HCT116 (cell line): Measurements from ENCODE around the gene GARNL3. TPM values are rescaled to one million over a fixed set of nuclear protein-coding genes. Genes with fewer than 3 reads are reported as not detected.
A peak's percentile ranks its signal among the peaks of the same experiment; 100 is the strongest.

Experiments used
- ATAC-seq: fragments of 200-7000 bp; cut with Tn5 transposase; 2 replicates; pipeline ENCODE4 v1.9.1; 2020; ENCODE audit warnings: mild to moderate bottlenecking, moderate library complexity
- BruUV-seq: library from RNA; stranded (reverse); fragments of 400-500 nt; replicated peaks from 2 replicates; lab custom pipeline; 2021; lab: Mats Ljungman, UMichigan
- CTCF ChIA-PET: fragments of 300-600 bp; sonication (Branson Sonifier 250); formaldehyde crosslinking; loops from one replicate; lab custom pipeline; 2021; ENCODE audit warnings: antibody characterized with exemption; lab: Charles Lee
- POLR2A ChIA-PET: fragments of 300-600, 350-600 bp; sonication (Branson Sonifier 250); formaldehyde crosslinking; loops from one replicate; lab custom pipeline; 2021; ENCODE audit warnings: antibody characterized with exemption; lab: Charles Lee
- RAD21 ChIA-PET, 2 experiments: fragments of 300-600 bp; sonication (Branson Sonifier 250); formaldehyde crosslinking; loops; one replicate each; lab custom pipeline; 2023; ENCODE audit warnings: low total read pairs in 2 of 2; ENCODE audit not compliant: uncharacterized antibody in 2 of 2, unreplicated experiment in 2 of 2, low non-redundant PET in 1 of 2; lab: Charles Lee
- DNase-seq: peaks from one replicate; pipeline ENCODE4 v3.0.0-alpha.2; 2010; ENCODE audit warnings: low read depth, low spot score
- H2AFZ ChIP-seq: fragments of 200-600 bp; shearing (Covaris generic), sonication (generic); 2 replicates; pipeline ENCODE4 v1.6.1; 2017; ENCODE audit warnings: low read depth, mixed run types, mixed read lengths, antibody characterized with exemption, low read length; ENCODE audit not compliant: poor library complexity, severe bottlenecking
- H3K27ac ChIP-seq: 2 replicates; pipeline ENCODE4 v1.5.1; 2012; ENCODE audit warnings: low read depth, low read length
- H3K27me3 ChIP-seq: fragments of 200-600 bp; sonication (generic); 2 replicates; pipeline ENCODE4 v1.6.1; 2016; ENCODE audit warnings: mixed run types, low read length, mixed read lengths; ENCODE audit not compliant: insufficient read depth
- H3K36me3 ChIP-seq, 2 experiments: fragments of 200-500 bp in 1 of 2; fragments of 200-600 bp in 1 of 2; sonication (Bioruptor generic) in 1 of 2; sonication (generic) in 1 of 2; 2 replicates each; pipeline versions ENCODE4 v1.5.1 to v1.6.1; 2014 to 2016; ENCODE audit warnings: low read length in 2 of 2, inconsistent platforms in 1 of 2, mixed read lengths in 1 of 2, mixed run types in 1 of 2; ENCODE audit not compliant: insufficient read depth in 2 of 2, control insufficient read depth in 1 of 2
- H3K4me1 ChIP-seq, 2 experiments: fragments of 200-600 bp in 1 of 2; sonication (generic) in 1 of 2; 2 replicates each; pipeline versions ENCODE4 v1.5.1 to v1.6.1; 2012 to 2017; ENCODE audit warnings: low read length in 2 of 2, inconsistent platforms in 1 of 2, mild to moderate bottlenecking in 1 of 2, mixed read lengths in 1 of 2, mixed run types in 1 of 2, moderate library complexity in 1 of 2; ENCODE audit not compliant: insufficient read depth in 2 of 2, control insufficient read depth in 1 of 2
- H3K4me2 ChIP-seq: fragments of 200-600 bp; sonication (generic); 2 replicates; pipeline ENCODE4 v1.6.1; 2017; ENCODE audit warnings: mixed run types, low read length, mixed read lengths
- H3K4me3 ChIP-seq, 2 experiments: fragments of 200-600 bp in 1 of 2; sonication (generic) in 1 of 2; replicated peaks in 1 of 2; 2 replicates each; pipeline ENCODE4 v1.5.1; 2011 to 2016; ENCODE audit warnings: low read length in 2 of 2, control low read depth in 1 of 2, low read depth in 1 of 2, mild to moderate bottlenecking in 1 of 2, mixed read lengths in 1 of 2, mixed run types in 1 of 2
- H3K79me2 ChIP-seq: fragments of 200-600 bp; sonication (generic); 2 replicates; pipeline ENCODE4 v1.6.1; 2017; ENCODE audit warnings: mild to moderate bottlenecking, mixed run types, low read length, moderate library complexity, mixed read lengths; ENCODE audit not compliant: insufficient read depth
- H3K9ac ChIP-seq: fragments of 200-600 bp; sonication (generic); 2 replicates; pipeline ENCODE4 v1.6.1; 2016; ENCODE audit warnings: low read length, mixed read lengths
- H3K9me2 ChIP-seq: fragments of 200-600 bp; sonication (generic), shearing (Covaris generic); 2 replicates; pipeline ENCODE4 v1.6.1; 2017; ENCODE audit warnings: mixed run types, mild to moderate bottlenecking, moderate library complexity; ENCODE audit not compliant: insufficient read depth
- H3K9me3 ChIP-seq, 2 experiments: fragments of 200-500 bp in 1 of 2; fragments of 200-600 bp in 1 of 2; sonication (Bioruptor generic) in 1 of 2; sonication (generic) in 1 of 2; 2 replicates each; pipeline ENCODE4 v1.6.1; 2014 to 2017; ENCODE audit warnings: low read length in 2 of 2, mixed read lengths in 2 of 2, inconsistent platforms in 1 of 2, low read depth in 1 of 2, mild to moderate bottlenecking in 1 of 2, mixed run types in 1 of 2, moderate library complexity in 1 of 2; ENCODE audit not compliant: control insufficient read depth in 1 of 2, insufficient read depth in 1 of 2
- H4K20me1 ChIP-seq: fragments of 200-600 bp; sonication (generic), shearing (Covaris generic); 2 replicates; pipeline ENCODE4 v1.6.1; 2017; ENCODE audit warnings: mixed run types, mild to moderate bottlenecking, moderate library complexity; ENCODE audit not compliant: insufficient read depth
- ATF3 ChIP-seq: IDR thresholded peaks from 2 replicates; pipeline ENCODE4 v1.6.1; 2012
- CBX3 ChIP-seq: IDR thresholded peaks from 2 replicates; pipeline ENCODE4 v1.6.1; 2012; ENCODE audit warnings: low read depth
- CEBPB ChIP-seq: IDR thresholded peaks from 2 replicates; pipeline ENCODE4 v1.6.1; 2012; ENCODE audit warnings: low read depth
- CTCF ChIP-seq, 3 experiments: fragments of 200-600 bp in 1 of 3; sonication (generic) in 1 of 3; IDR thresholded peaks in 2 of 3; conservative IDR thresholded peaks in 1 of 3; 2 replicates each; pipeline ENCODE4 v1.5.1; 2012 to 2017; ENCODE audit warnings: low read depth in 2 of 3, low read length in 2 of 3, antibody characterized with exemption in 1 of 3, borderline replicate concordance in 1 of 3, control low read depth in 1 of 3, mild to moderate bottlenecking in 1 of 3, mixed read lengths in 1 of 3, mixed run types in 1 of 3, moderate library complexity in 1 of 3; ENCODE audit not compliant: insufficient read depth in 1 of 3
- EGR1 ChIP-seq: IDR thresholded peaks from 2 replicates; pipeline ENCODE4 v1.6.1; 2012; ENCODE audit warnings: low read depth
- ELF1 ChIP-seq: IDR thresholded peaks from 2 replicates; pipeline ENCODE4 v1.6.1; 2012; ENCODE audit warnings: low read depth, borderline replicate concordance
- EZH2 ChIP-seq: fragments of 200-600 bp; sonication (generic); IDR thresholded peaks from 2 replicates; pipeline ENCODE4 v1.6.1; 2017; ENCODE audit warnings: antibody characterized with exemption, mixed run types
- EZH2phosphoT487 ChIP-seq: fragments of 200-600 bp; IDR thresholded peaks from 2 replicates; pipeline ENCODE4 v1.6.1; 2018; ENCODE audit warnings: antibody characterized with exemption, borderline replicate concordance
- FOSL1 ChIP-seq: IDR thresholded peaks from 2 replicates; pipeline ENCODE4 v1.6.1; 2012; ENCODE audit warnings: low read depth
- JUND ChIP-seq: IDR thresholded peaks from 2 replicates; pipeline ENCODE4 v1.6.1; 2012
- MAX ChIP-seq: IDR thresholded peaks from 2 replicates; pipeline ENCODE4 v1.6.1; 2012
- POLR2A ChIP-seq: IDR thresholded peaks from 2 replicates; pipeline ENCODE4 v1.7.0; 2011; ENCODE audit warnings: borderline replicate concordance; ENCODE audit not compliant: insufficient read depth, insufficient read length; ENCODE audit errors: extremely low read depth
- POLR2AphosphoS5 ChIP-seq: IDR thresholded peaks from 2 replicates; pipeline ENCODE4 v1.6.1; 2011; ENCODE audit warnings: mild to moderate bottlenecking, low read depth, low read length, moderate library complexity
- RAD21 ChIP-seq: IDR thresholded peaks from 2 replicates; pipeline ENCODE4 v1.6.1; 2012; ENCODE audit warnings: low read depth, mild to moderate bottlenecking
- REST ChIP-seq: IDR thresholded peaks from 2 replicates; pipeline ENCODE4 v1.6.1; 2012; ENCODE audit warnings: low read depth
- SIN3A ChIP-seq: IDR thresholded peaks from 2 replicates; pipeline ENCODE4 v1.6.1; 2012; ENCODE audit warnings: low read depth
- SP1 ChIP-seq: IDR thresholded peaks from 2 replicates; pipeline ENCODE4 v1.6.1; 2012; ENCODE audit warnings: low read depth
- SRF ChIP-seq: IDR thresholded peaks from 2 replicates; pipeline ENCODE4 v1.6.1; 2012; ENCODE audit warnings: low read depth
- TCF7L2 ChIP-seq: IDR thresholded peaks from 2 replicates; pipeline ENCODE4 v1.7.0; 2011; ENCODE audit warnings: borderline replicate concordance, inconsistent platforms; ENCODE audit not compliant: insufficient read depth, insufficient read length; ENCODE audit errors: extremely low read depth
- YY1 ChIP-seq: IDR thresholded peaks from 2 replicates; pipeline ENCODE4 v1.6.1; 2011; ENCODE audit warnings: low read length, low read depth, moderate library complexity, mild to moderate bottlenecking; ENCODE audit not compliant: insufficient replicate concordance; ENCODE audit errors: extremely low read depth
- ZFX ChIP-seq: fragments of 450-650 bp; IDR thresholded peaks from 2 replicates; pipeline ENCODE4 v1.6.1; 2017
- ZNF274 ChIP-seq: fragments of 200-500 bp; sonication (Bioruptor generic); IDR thresholded peaks from 2 replicates; pipeline ENCODE4 v1.6.1; 2014; ENCODE audit warnings: mild to moderate bottlenecking, low read depth, low read length, inconsistent platforms
- intact Hi-C: fragments of 100-400 bp; cut with micrococcal nuclease; formaldehyde crosslinking; loops from 2 replicates; pipeline ENCODE4 v1.10.0; 2022
- total RNA-seq: library from RNA; stranded (reverse); gene quantifications from one replicate; pipeline ENCODE4 v1.2.1, GENCODE V29; 2021; ENCODE audit not compliant: unreplicated experiment

GARNL3 gene
- total RNA-seq, 1 experiment from 2014 or later: 8.8 TPM

GRCh38 chr9:127390563-127390962 is 126.0 kb downstream of the GARNL3 start:
- CTCF ChIA-PET: no interaction called here
- no peak overlapping the region for H2AFZ ChIP-seq
- TF ChIP-seq FOSL1 (peak; percentile 60), POLR2A (no peak), POLR2AphosphoS5 (no peak), REST (no peak), TCF7L2 (peak; percentile 12), YY1 (no peak), SP1 (peak; percentile 71), EZH2 (no peak), EZH2phosphoT487 (no peak), EGR1 (no peak), CBX3 (0 out of 2 replicates have a peak, but pooled peaks have one; percentile 18), RAD21 (no peak), JUND (peak; percentile 58), MAX (no peak), SRF (no peak), CTCF (IDR thresholded peaks at IDR 0.05 in 2 of 3, conservative IDR thresholded peaks at IDR 0.05 in 1 of 3; ENCODE audit: borderline replicate concordance in 1 of 3, insufficient read depth in 1 of 3, low read depth in 2 of 3, low read length in 2 of 3) (no peak), ELF1 (no peak; the same call in 1 of the 2 replicates), CEBPB (no peak), ZFX (no peak), ATF3 (no peak), ZNF274 (no peak), SIN3A (peak; percentile 58; the same call in 1 of the 2 replicates)

More at GRCh38 chr9:127390563-127390962, 126.0 kb downstream of the GARNL3 start:
- no peaks in the 10 kb centered on the region for H3K9me2 ChIP-seq
- H4K20me1 ChIP-seq: no peaks in the 10 kb centered on the region
- intact Hi-C loops: loop anchor here (2.0 kb wide), 1 partner anchor 176 kb away; no protein-coding TSS in a partner anchor
- RAD21 ChIA-PET: no interaction called here
- peak overlapping the region; percentile 68 for H3K4me2 ChIP-seq
- ATAC-seq (peak; percentile 35; the same call in 1 of the 2 replicates), DNase-seq (no peak)
- BruUV-seq: no TSS peak
- no peak overlapping the region for H3K4me3 ChIP-seq
- H3K9ac ChIP-seq: peak overlapping the region; percentile 14; the same call in 1 of the 2 replicates
- POLR2A ChIA-PET: no interaction called here
- H3K36me3 ChIP-seq: no peaks in the 10 kb centered on the region
- no peaks in the 10 kb centered on the region for H3K9me3 ChIP-seq
- H3K27ac ChIP-seq: no peak overlapping the region
- no peaks in the 10 kb centered on the region for H3K79me2 ChIP-seq
- H3K4me1 ChIP-seq: peaks cover 37 to 48% of the 10 kb centered on the region in 2 experiments
- H3K27me3 ChIP-seq: peaks cover 16% of the 10 kb centered on the region; the same call in 1 of the 2 replicates
